ENCODE measurements around the gene MUC12. TPM values are rescaled to one million over a fixed set of nuclear protein-coding genes. Genes with fewer than 3 reads are reported as not detected.
"Not testable (repeated sequence)": the region's sequence is repeated elsewhere in the genome, so short reads cannot be mapped to it uniquely, and the experiment has no call there.

The MUC12 gene
- total RNA-seq (1 to 10 TPM; 2.0 to 5.5 TPM), polyA plus RNA-seq (1 to 10 TPM; 1.4 to 3.7 TPM)
- long read RNA-seq, donor 1, partial matches to known transcripts, result 0 of 1 reads
- long read RNA-seq, donor 1, other reads (novel, unspliced or antisense), result 0 of 1 reads
- long read RNA-seq, donor 2, partial matches to known transcripts, result 0 of 1 reads
- long read RNA-seq, donor 2, other reads (novel, unspliced or antisense), result 0 of 1 reads
- long read RNA-seq, donor 3, partial matches to known transcripts, result 0 of 2 reads
- long read RNA-seq, donor 3, other reads (novel, unspliced or antisense), result 0 of 2 reads
- long read RNA-seq, donor 4, partial matches to known transcripts, result 0 of 1 reads
- long read RNA-seq, donor 4, other reads (novel, unspliced or antisense), result 0 of 1 reads
- long read RNA-seq, donor 5, partial matches to known transcripts, result 0 of 2 reads
- long read RNA-seq, donor 5, other reads (novel, unspliced or antisense), result 0 of 2 reads

GRCh38 chr7:100969066-100969615 lies at the start of gene MUC12:
TSS of gene MUC12 (plus strand) at chr7:100969565. CDS start at chr7:100969623, 58 bp downstream.
- 58 to 64% methylated on average over 12 of the region's 12 CpGs for WGBS, 2 donors
- no peak for TF ChIP-seq CTCF (IDR thresholded peaks at IDR 0.05; ENCODE audit: control extremely low read depth, extremely low read depth)
- H3K9ac ChIP-seq (ENCODE audit: insufficient read depth in 1 of 2, low read length in 2 of 2), result no peak within 1 kb of the TSS
- peaks cover 6 to 65% (median 28%) of the 10 kb centered on the region in 3 donors for H3K27me3 ChIP-seq (ENCODE audit: control insufficient read depth in 3 of 3, insufficient read depth in 3 of 3, low read length in 2 of 3)
- no peak for ATAC-seq (ENCODE audit: insufficient read depth, low FRiP score)
- DNase-seq, result no peak
- peaks cover 0 to 6% (median 0%) of the 10 kb centered on the region in 4 donors for H3K9me3 ChIP-seq (ENCODE audit: control insufficient read depth in 4 of 4, insufficient read depth in 3 of 4, low read length in 3 of 4)
- H3K27ac ChIP-seq (ENCODE audit: low read depth in 1 of 2, low read length in 1 of 2), result no peak within 1 kb of the TSS
- H3K4me3 ChIP-seq, result no peak within 1 kb of the TSS
- no peaks in the 10 kb centered on the region for H3K36me3 ChIP-seq (ENCODE audit: control insufficient read depth in 4 of 4, insufficient read depth in 4 of 4, low read length in 4 of 4)
- H3K4me1 ChIP-seq (ENCODE audit: control insufficient read depth in 5 of 5, insufficient read depth in 5 of 5, low read length in 5 of 5), result peaks cover 0 to 15% (median 5%) of the 10 kb centered on the region in 5 donors

GRCh38 chr7:100919779-100920437 lies 49.5 kb upstream of the MUC12 start:
- not testable (repeated sequence) for H3K4me1 ChIP-seq (ENCODE audit: control insufficient read depth in 5 of 5, insufficient read depth in 5 of 5, low read length in 5 of 5); ATAC-seq (ENCODE audit: insufficient read depth, low FRiP score); H3K4me3 ChIP-seq; DNase-seq; H3K9ac ChIP-seq (ENCODE audit: insufficient read depth in 1 of 2, low read length in 2 of 2); H3K27me3 ChIP-seq (ENCODE audit: control insufficient read depth in 3 of 3, insufficient read depth in 3 of 3, low read length in 2 of 3); H3K36me3 ChIP-seq (ENCODE audit: control insufficient read depth in 4 of 4, insufficient read depth in 4 of 4, low read length in 4 of 4); H3K27ac ChIP-seq (ENCODE audit: low read depth in 1 of 2, low read length in 1 of 2); H3K9me3 ChIP-seq (ENCODE audit: control insufficient read depth in 4 of 4, insufficient read depth in 3 of 4, low read length in 3 of 4)
- WGBS, 2 donors, result 71 to 78% methylated on average over 9 of the region's 9 CpGs

- ATAC-seq (ENCODE audit: insufficient read depth, low FRiP score), result no peak
- Histone ChIP-seq H3K36me3 (ENCODE audit: control insufficient read depth in 4 of 4, insufficient read depth in 4 of 4, low read length in 4 of 4) (no peaks in the 10 kb centered on the region), H3K27me3 (ENCODE audit: control insufficient read depth in 3 of 3, insufficient read depth in 3 of 3, low read length in 2 of 3) (no peaks in the 10 kb centered on the region), H3K27ac (ENCODE audit: low read depth in 1 of 2, low read length in 1 of 2) (no peak overlapping the region), H3K4me3 (no peak overlapping the region), H3K9me3 (ENCODE audit: control insufficient read depth in 4 of 4, insufficient read depth in 3 of 4, low read length in 3 of 4) (peaks cover 0 to 2% (median 0%) of the 10 kb centered on the region in 4 donors), H3K9ac (ENCODE audit: insufficient read depth in 1 of 2, low read length in 2 of 2) (no peak overlapping the region), H3K4me1 (ENCODE audit: control insufficient read depth in 5 of 5, insufficient read depth in 5 of 5, low read length in 5 of 5) (peaks cover 0 to 5% (median 0%) of the 10 kb centered on the region in 5 donors)
- no peak for DNase-seq
- no peak for TF ChIP-seq CTCF (IDR thresholded peaks at IDR 0.05; ENCODE audit: control extremely low read depth, extremely low read depth)
These were observed 48.3 kb upstream of the MUC12 start for GRCh38 chr7:100921039-100921438.

GRCh38 chr7:100923616-100924015 lies 45.7 kb upstream of the MUC12 start:
- H3K9me3 ChIP-seq (ENCODE audit: control insufficient read depth in 4 of 4, insufficient read depth in 3 of 4, low read length in 3 of 4); ATAC-seq (ENCODE audit: insufficient read depth, low FRiP score); H3K4me3 ChIP-seq; H3K27ac ChIP-seq (ENCODE audit: low read depth in 1 of 2, low read length in 1 of 2); H3K9ac ChIP-seq (ENCODE audit: insufficient read depth in 1 of 2, low read length in 2 of 2); H3K36me3 ChIP-seq (ENCODE audit: control insufficient read depth in 4 of 4, insufficient read depth in 4 of 4, low read length in 4 of 4); H3K4me1 ChIP-seq (ENCODE audit: control insufficient read depth in 5 of 5, insufficient read depth in 5 of 5, low read length in 5 of 5); H3K27me3 ChIP-seq (ENCODE audit: control insufficient read depth in 3 of 3, insufficient read depth in 3 of 3, low read length in 2 of 3); DNase-seq: not testable (repeated sequence)
- WGBS, 2 donors, result 44 to 65% methylated on average over 4 of the region's 4 CpGs

Data from lung (tissue), 16 donors.